Naive thymus-derived CD4-positive, alpha-beta T cell (primary cell): Measurements from ENCODE around the gene CZIB. TPM values are rescaled to one million over a fixed set of nuclear protein-coding genes. Genes with fewer than 3 reads are reported as not detected.

ENCODE experiments used
- ATAC-seq: fragments of 150-1000 bp; cut with Tn5 transposase; 2 replicates; pipeline ENCODE4 v1.10.0; 2021; ENCODE audit warnings: mild to moderate bottlenecking, moderate library complexity
- CTCF ChIA-PET: fragments of 350-600 bp; sonication (Branson Sonifier 250); formaldehyde crosslinking; loops from one replicate; lab custom pipeline; 2021; ENCODE audit warnings: antibody characterized with exemption; lab: Charles Lee
- POLR2A ChIA-PET: fragments of 350-600 bp; sonication (Branson Sonifier 250); formaldehyde crosslinking; loops from one replicate; lab custom pipeline; 2021; ENCODE audit warnings: antibody characterized with exemption, inconsistent platforms; lab: Charles Lee
- DNase-seq, 9 donors: peaks; one replicate each; pipeline versions ENCODE4 v3.0.0 to v3.0.0-alpha.2; 2020 to 2022; ENCODE audit warnings: mixed read lengths in 1 of 9
- H3K27ac ChIP-seq: one replicate; pipeline ENCODE4 v1.7.0; 2013; ENCODE audit warnings: mild to moderate bottlenecking, low read depth, low read length, moderate library complexity
- H3K27me3 ChIP-seq, 2 donors: one replicate each; pipeline ENCODE4 v1.7.0; 2013; ENCODE audit warnings: low read length in 2 of 2, mild to moderate bottlenecking in 2 of 2, moderate library complexity in 2 of 2; ENCODE audit not compliant: control insufficient read depth in 2 of 2, insufficient read depth in 2 of 2
- H3K36me3 ChIP-seq, 3 experiments: 1 replicate in 2 of 3; 2 replicates in 1 of 3; pipeline ENCODE4 v1.7.0; 2013; ENCODE audit warnings: low read length in 3 of 3, mild to moderate bottlenecking in 3 of 3, moderate library complexity in 1 of 3; ENCODE audit not compliant: insufficient read depth in 3 of 3, control insufficient read depth in 2 of 3
- H3K4me1 ChIP-seq, 2 donors: one replicate each; pipeline ENCODE4 v1.7.0; 2013; ENCODE audit warnings: low read length in 2 of 2, mild to moderate bottlenecking in 2 of 2, moderate library complexity in 1 of 2; ENCODE audit not compliant: control insufficient read depth in 2 of 2, insufficient read depth in 2 of 2
- H3K4me3 ChIP-seq: 2 replicates; pipeline ENCODE4 v1.7.0; 2013; ENCODE audit warnings: mild to moderate bottlenecking, low read length
- H3K9me3 ChIP-seq, 3 experiments: 1 replicate in 2 of 3; 2 replicates in 1 of 3; pipeline ENCODE4 v1.7.0; 2013; ENCODE audit warnings: low read length in 3 of 3; ENCODE audit not compliant: control insufficient read depth in 2 of 3
- H3K27ac Mint-ChIP-seq, 9 donors: one replicate each; pipeline ENCODE4 v1.8.0; 2020 to 2022; ENCODE audit warnings: mixed read lengths in 9 of 9, mild to moderate bottlenecking in 8 of 9, moderate library complexity in 5 of 9, inconsistent platforms in 2 of 9
- H3K27me3 Mint-ChIP-seq, 5 donors: one replicate each; pipeline ENCODE4 v1.8.0; 2021 to 2022; ENCODE audit warnings: mixed read lengths in 5 of 5, mild to moderate bottlenecking in 1 of 5
- H3K36me3 Mint-ChIP-seq, 5 donors: one replicate each; pipeline ENCODE4 v1.8.0; 2020 to 2022; ENCODE audit warnings: mixed read lengths in 5 of 5, mild to moderate bottlenecking in 3 of 5, inconsistent platforms in 1 of 5
- H3K4me1 Mint-ChIP-seq, 7 donors: one replicate each; pipeline ENCODE4 v1.8.0; 2020 to 2022; ENCODE audit warnings: mixed read lengths in 7 of 7, mild to moderate bottlenecking in 3 of 7, inconsistent platforms in 1 of 7
- H3K4me3 Mint-ChIP-seq, 10 donors: one replicate each; pipeline ENCODE4 v1.8.0; 2020 to 2022; ENCODE audit warnings: mild to moderate bottlenecking in 10 of 10, mixed read lengths in 10 of 10, moderate library complexity in 6 of 10, inconsistent platforms in 2 of 10
- H3K9me3 Mint-ChIP-seq, 11 donors: one replicate each; pipeline ENCODE4 v1.8.0; 2020 to 2022; ENCODE audit warnings: mixed read lengths in 11 of 11, mild to moderate bottlenecking in 4 of 11, inconsistent platforms in 1 of 11, moderate library complexity in 1 of 11
- intact Hi-C, 2 donors: fragments of 100-400 bp; cut with micrococcal nuclease; formaldehyde crosslinking; loops; one replicate each; pipeline ENCODE4 v1.15.1; 2023
- polyA plus RNA-seq, 2 donors: library from polyadenylated mRNA; unstranded; fragments of 300-500 nt; fragmentation: Illumina TruSeq; gene quantifications; one replicate each; pipeline ENCODE4 v1.2.3, GENCODE V29; 2021
- total RNA-seq, 6 experiments: library from RNA in 5 of 6; stranded (reverse) in 5 of 6; gene quantifications; 1 replicate in 5 of 6; 2 replicates in 1 of 6; pipeline ENCODE4 v1.2.3 and lab custom pipeline; 2021 to 2026

Gene CZIB
- total and polyA plus RNA-seq, 7 experiments from 2014 or later = 41.9 to 94.9 (median 77.5) TPM

GRCh38 chr1:53255031-53255430 is 34.6 kb upstream of the CZIB start:
- H3K27ac Mint-ChIP-seq = no peak overlapping the region
- peaks cover 0 to 1% (median 0%) of the 10 kb centered on the region in 7 donors for H3K4me1 Mint-ChIP-seq
- H3K27me3 ChIP-seq = no peaks in the 10 kb centered on the region
- no peak overlapping the region for H3K4me3 Mint-ChIP-seq
- H3K36me3 ChIP-seq = peaks cover 0 to 5% (median 0%) of the 10 kb centered on the region in 3 experiments
- H3K4me1 ChIP-seq = no peaks in the 10 kb centered on the region
- POLR2A ChIA-PET = interaction anchor here (1.1 kb wide), 1 partner anchor 17 kb away, joined by 3 read pairs; the partner anchor contains the start of gene MAGOH
- H3K9me3 Mint-ChIP-seq = peaks cover 0 to 2% (median 0%) of the 10 kb centered on the region in 11 donors
- peaks cover 0 to 22% (median 8%) of the 10 kb centered on the region in 5 donors for H3K36me3 Mint-ChIP-seq
- DNase-seq (no peak), ATAC-seq (no peak)
- H3K4me3 ChIP-seq = no peak overlapping the region
- H3K27me3 Mint-ChIP-seq = no peaks in the 10 kb centered on the region
- H3K9me3 ChIP-seq = no peaks in the 10 kb centered on the region
- H3K27ac ChIP-seq = no peak overlapping the region
- intact Hi-C loops = no loop called here
- CTCF ChIA-PET = no interaction called here

DNA sequence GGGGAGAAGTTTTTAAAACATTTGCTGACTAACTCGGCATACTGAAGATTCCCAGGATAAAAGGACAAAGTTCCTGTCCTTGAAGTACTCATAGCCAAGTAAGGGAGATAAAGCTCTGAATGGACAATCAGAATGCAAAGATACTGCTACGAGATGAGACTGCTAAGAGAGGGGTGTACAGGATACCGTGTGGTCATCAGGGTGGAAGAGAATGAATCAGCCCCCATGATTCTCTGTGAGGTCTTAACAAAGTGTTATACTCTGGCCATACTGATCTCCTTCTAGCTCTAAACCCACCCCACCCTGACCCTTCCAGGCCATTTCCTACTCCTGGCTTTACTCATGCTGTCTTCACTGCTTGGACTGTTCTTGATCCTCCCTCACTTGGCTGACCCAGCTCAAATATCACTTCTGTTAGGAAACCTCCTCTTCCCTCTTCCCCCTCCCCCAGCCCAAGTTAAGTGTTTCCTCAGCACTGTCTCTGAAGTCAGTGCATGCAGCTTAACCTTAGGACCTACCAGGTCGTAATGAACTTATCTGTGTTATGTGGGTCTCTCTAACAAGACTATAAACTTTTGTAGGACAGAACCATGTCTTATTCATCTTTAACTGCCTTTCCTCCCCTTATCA is 33.7 kb upstream of the CZIB start:
- intact Hi-C loops = no loop called here
- Histone ChIP-seq H3K36me3 (peaks cover 0 to 5% (median 0%) of the 10 kb centered on the region in 3 experiments), H3K4me3 (no peak overlapping the region), H3K27ac (no peak overlapping the region), H3K27me3 (no peaks in the 10 kb centered on the region), H3K4me1 (no peaks in the 10 kb centered on the region), H3K9me3 (no peaks in the 10 kb centered on the region)
- no peak for ATAC-seq
- Mint-ChIP-seq H3K4me1 (peaks cover 0 to 1% (median 0%) of the 10 kb centered on the region in 7 donors), H3K27me3 (no peaks in the 10 kb centered on the region), H3K36me3 (peaks cover 0 to 28% (median 8%) of the 10 kb centered on the region in 5 donors), H3K4me3 (no peak overlapping the region), H3K9me3 (peaks cover 0 to 2% (median 0%) of the 10 kb centered on the region in 11 donors), H3K27ac (no peak overlapping the region)
- POLR2A ChIA-PET = no interaction called here
- CTCF ChIA-PET = no interaction called here
- DNase-seq = no peak

GRCh38 chr1:53250325-53250724 is 29.9 kb upstream of the CZIB start:
- Histone ChIP-seq H3K36me3 (peaks cover 0 to 5% (median 0%) of the 10 kb centered on the region in 3 experiments), H3K4me3 (no peak overlapping the region), H3K27me3 (no peaks in the 10 kb centered on the region), H3K4me1 (no peaks in the 10 kb centered on the region), H3K27ac (no peak overlapping the region), H3K9me3 (no peaks in the 10 kb centered on the region)
- H3K27ac Mint-ChIP-seq = no peak overlapping the region
- no peak overlapping the region for H3K4me3 Mint-ChIP-seq
- no peak for ATAC-seq
- no peak for DNase-seq
- ChIA-PET CTCF (no interaction called here), POLR2A (no interaction called here)
- intact Hi-C loops = no loop called here
- H3K27me3 Mint-ChIP-seq = no peaks in the 10 kb centered on the region
- H3K4me1 Mint-ChIP-seq = peaks cover 0 to 1% (median 0%) of the 10 kb centered on the region in 7 donors
- H3K9me3 Mint-ChIP-seq = peaks cover 0 to 2% (median 0%) of the 10 kb centered on the region in 11 donors
- peaks cover 0 to 25% (median 8%) of the 10 kb centered on the region in 5 donors for H3K36me3 Mint-ChIP-seq

DNA sequence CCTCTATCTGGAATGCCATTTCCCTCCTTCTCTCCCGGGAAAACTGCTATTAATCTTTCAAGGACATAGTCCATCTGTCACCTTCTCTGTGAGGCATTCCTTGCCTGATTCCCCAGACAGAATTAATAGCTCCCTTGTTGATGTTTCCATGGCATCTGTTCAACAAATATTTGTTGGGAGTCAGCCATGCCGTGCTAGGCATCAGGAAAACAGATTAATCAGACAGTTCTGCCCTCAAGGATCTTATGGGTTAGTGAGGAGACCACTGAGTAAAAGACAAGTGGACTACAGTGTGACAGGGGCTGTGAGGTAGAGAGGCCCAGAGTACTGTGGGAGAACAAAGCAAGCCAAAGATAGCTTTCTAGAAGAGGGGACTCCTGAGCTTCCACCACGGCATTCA is 29.3 kb upstream of the CZIB start:
- no peak for ATAC-seq
- intact Hi-C loops = no loop called here
- H3K27me3 ChIP-seq = no peaks in the 10 kb centered on the region
- ChIA-PET CTCF (no interaction called here), POLR2A (no interaction called here)
- Mint-ChIP-seq H3K27ac (no peak overlapping the region), H3K4me3 (no peak overlapping the region), H3K36me3 (peaks cover 0 to 24% (median 8%) of the 10 kb centered on the region in 5 donors), H3K27me3 (no peaks in the 10 kb centered on the region), H3K4me1 (peaks cover 0 to 1% (median 0%) of the 10 kb centered on the region in 7 donors), H3K9me3 (peaks cover 0 to 2% (median 0%) of the 10 kb centered on the region in 11 donors)
- H3K4me3 ChIP-seq = no peak overlapping the region
- no peak for DNase-seq
- no peak overlapping the region for H3K27ac ChIP-seq
- H3K4me1 ChIP-seq = no peaks in the 10 kb centered on the region
- H3K36me3 ChIP-seq = peaks cover 0 to 5% (median 0%) of the 10 kb centered on the region in 3 experiments
- H3K9me3 ChIP-seq = no peaks in the 10 kb centered on the region

DNA sequence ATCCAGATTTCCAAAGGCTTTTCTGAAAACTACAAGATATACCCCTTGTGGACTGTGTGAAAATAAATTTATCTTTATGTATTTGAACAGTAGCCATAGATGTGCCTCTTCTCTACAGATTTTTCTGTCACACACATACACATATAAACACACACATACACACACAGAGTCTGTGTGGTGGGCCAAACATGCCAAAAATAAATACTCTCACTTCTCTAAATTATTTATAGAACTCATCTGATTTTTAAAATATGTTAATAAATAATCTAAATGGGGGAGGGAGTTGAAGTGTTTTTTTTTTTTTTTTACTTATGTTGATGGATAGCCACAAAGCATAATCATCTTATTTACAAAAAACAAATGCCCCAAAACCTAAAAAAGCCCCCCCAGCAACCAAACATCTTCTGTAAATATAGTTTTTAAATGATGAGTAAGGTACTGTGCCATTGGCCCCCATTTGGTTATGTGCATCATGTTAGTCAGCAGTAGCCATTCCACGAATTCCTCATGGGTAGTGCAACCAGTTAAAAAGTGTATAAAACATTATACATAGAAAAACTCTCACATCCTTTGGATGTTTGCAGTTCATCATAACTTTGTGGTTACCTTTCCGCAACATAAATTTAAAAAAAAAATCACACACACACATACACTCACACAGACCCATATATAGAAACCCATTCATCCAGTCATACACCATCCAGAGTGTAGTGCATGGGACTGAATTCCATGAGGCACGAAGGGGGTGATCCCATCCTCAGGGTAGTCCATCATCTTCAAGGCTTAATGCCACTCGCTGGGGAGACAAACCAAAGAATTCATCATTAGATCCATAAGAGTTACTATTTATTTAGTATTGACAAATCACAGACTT is 26.1 kb upstream of the CZIB start:
- Mint-ChIP-seq H3K36me3 (peaks cover 0 to 23% (median 8%) of the 10 kb centered on the region in 5 donors), H3K27me3 (no peaks in the 10 kb centered on the region), H3K9me3 (no peaks in the 10 kb centered on the region), H3K27ac (no peak overlapping the region), H3K4me1 (peaks cover 0 to 1% (median 0%) of the 10 kb centered on the region in 7 donors), H3K4me3 (no peak overlapping the region)
- H3K9me3 ChIP-seq = no peaks in the 10 kb centered on the region
- no peak overlapping the region for H3K27ac ChIP-seq
- H3K4me1 ChIP-seq = no peaks in the 10 kb centered on the region
- DNase-seq = no peak
- no peak overlapping the region for H3K4me3 ChIP-seq
- peaks cover 0 to 5% (median 0%) of the 10 kb centered on the region in 3 experiments for H3K36me3 ChIP-seq
- no peaks in the 10 kb centered on the region for H3K27me3 ChIP-seq
- ATAC-seq = no peak
- CTCF ChIA-PET = no interaction called here
- intact Hi-C loops = no loop called here
- POLR2A ChIA-PET = no interaction called here

GRCh38 chr1:53244141-53244540 is 23.7 kb upstream of the CZIB start:
- ATAC-seq (no peak), DNase-seq (no peak)
- no peak overlapping the region for H3K4me3 Mint-ChIP-seq
- no peaks in the 10 kb centered on the region for H3K9me3 Mint-ChIP-seq
- no peak overlapping the region for H3K27ac Mint-ChIP-seq
- H3K27me3 Mint-ChIP-seq = no peaks in the 10 kb centered on the region
- CTCF ChIA-PET = no interaction called here
- Histone ChIP-seq H3K27ac (no peak overlapping the region), H3K4me1 (peaks cover 0 to 2% of the 10 kb centered on the region in 2 donors), H3K4me3 (no peak overlapping the region), H3K36me3 (no peaks in the 10 kb centered on the region), H3K9me3 (no peaks in the 10 kb centered on the region), H3K27me3 (no peaks in the 10 kb centered on the region)
- peaks cover 0 to 5% (median 0%) of the 10 kb centered on the region in 5 donors for H3K36me3 Mint-ChIP-seq
- intact Hi-C loops = no loop called here
- POLR2A ChIA-PET = interaction anchor here (0.7 kb wide), 1 partner anchor 1979 kb away, joined by 3 read pairs; no protein-coding TSS in a partner anchor
- peaks cover 0 to 2% (median 1%) of the 10 kb centered on the region in 7 donors for H3K4me1 Mint-ChIP-seq
